HG02840 (cell line): ENCODE data around the gene PLXNA4.

Experiments used
- ATAC-seq: cut with Tn5 transposase; IDR thresholded peaks from one replicate; pipeline ENCODE4 v1.9.1; 2021; ENCODE audit warnings: mild to moderate bottlenecking, moderate library complexity, moderate number of reproducible peaks; ENCODE audit not compliant: unreplicated experiment, low FRiP score

The PLXNA4 gene

DNA sequence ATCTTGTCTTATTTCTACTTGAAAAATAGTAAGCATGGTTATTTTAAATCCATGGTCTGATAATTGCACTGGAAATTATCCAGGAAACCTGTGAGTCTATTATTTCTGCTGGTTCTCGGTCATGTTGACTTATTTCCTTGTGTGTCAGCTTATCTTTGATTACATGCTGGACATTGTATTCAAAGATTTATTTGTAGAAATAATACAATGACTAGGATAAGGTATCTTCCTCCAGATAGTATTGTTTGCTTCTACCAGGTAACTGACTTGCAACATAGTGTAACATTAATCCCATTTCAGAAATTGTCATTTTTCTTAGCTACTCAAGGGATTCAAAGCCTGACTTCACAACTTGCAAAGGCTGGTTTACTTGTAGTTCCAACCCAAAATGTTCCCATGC, 33.4 kb downstream of the PLXNA4 start:
- no peak for ATAC-seq

DNA sequence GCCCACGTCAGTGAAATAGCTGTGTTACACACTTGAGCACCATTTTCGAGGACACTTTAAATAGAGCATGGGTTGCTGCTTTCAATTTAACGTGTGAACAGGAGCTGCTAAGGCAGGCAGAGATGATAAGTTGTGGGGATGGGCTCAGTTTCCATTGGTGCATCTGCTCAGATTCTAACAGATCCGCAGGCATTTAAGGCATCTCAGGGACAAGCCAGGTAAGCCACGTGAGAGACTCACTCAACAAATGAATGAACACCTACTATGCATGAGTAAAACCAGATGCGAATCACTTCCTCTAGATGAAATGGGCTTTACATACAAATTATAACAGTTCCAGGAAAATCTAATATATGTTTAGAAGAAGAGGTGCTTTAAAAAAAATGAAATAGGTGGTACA, 34.6 kb downstream of the PLXNA4 start:
- ATAC-seq: no peak

DNA sequence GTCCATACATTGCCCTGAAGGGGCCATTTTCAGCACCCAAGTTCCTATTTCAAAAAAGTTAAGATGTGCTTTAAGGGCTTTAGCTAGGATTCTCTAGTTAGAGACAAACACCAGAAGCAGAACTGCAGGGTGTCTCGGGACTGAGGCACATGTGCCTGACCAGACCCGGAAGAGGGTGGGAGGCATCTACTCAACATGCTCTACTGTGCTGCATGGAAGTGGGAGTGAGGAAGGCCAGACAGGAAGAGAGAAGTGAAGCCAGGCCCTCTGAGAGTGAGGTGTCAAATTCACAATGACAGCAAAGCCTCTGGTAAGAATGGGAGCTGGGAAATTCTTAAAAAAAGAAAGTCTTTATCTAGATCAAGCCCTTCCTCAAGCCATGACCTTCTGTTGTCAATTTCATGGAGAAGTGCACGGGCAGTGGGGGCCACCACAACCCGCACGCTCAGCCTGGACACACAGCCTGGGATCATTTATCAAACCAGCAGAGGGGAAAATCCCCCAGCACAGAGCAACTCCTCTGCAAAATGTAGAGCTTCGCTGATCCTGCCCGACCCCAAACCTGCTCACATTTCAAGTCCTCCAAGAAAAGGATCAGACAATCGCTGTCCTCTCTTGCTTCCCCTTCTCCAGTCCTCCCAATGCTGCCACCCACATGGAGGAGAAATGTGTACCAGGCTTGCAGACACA, 38.7 kb downstream of the PLXNA4 start:
- no peak for ATAC-seq

- ATAC-seq: no peak
Measured at GRCh38 chr7:132536654-132537395, 39.4 kb downstream of the PLXNA4 start.

DNA sequence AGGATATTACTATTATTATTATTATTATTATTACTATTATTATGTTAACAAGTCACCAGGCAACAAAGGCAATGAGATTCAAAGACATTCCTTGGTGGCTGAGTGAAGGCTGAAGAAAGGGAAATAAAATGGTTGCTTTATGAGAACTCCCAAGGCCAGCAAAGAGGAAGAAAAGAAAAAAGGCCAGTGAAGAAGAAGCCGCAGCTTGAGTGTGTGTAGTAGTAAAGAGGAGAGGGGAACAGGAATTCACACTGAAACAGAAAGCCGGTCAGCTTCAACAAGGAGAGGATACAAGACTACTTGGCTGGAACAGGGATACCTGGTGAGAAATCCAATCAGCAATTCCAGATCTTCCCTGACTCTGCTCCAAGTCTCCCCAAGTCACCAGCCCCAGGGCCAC, 42.4 kb downstream of the PLXNA4 start:
- ATAC-seq: no peak

GRCh38 chr7:132532281-132532680, 44.0 kb downstream of the PLXNA4 start:
- no peak for ATAC-seq

- ATAC-seq: no peak
Measured at GRCh38 chr7:132531562-132531961, 44.7 kb downstream of the PLXNA4 start.

- no peak for ATAC-seq
Measured at GRCh38 chr7:132528695-132529094, 47.6 kb downstream of the PLXNA4 start.

- ATAC-seq: no peak
Measured at GRCh38 chr7:132527467-132528410, 48.5 kb downstream of the PLXNA4 start.

DNA sequence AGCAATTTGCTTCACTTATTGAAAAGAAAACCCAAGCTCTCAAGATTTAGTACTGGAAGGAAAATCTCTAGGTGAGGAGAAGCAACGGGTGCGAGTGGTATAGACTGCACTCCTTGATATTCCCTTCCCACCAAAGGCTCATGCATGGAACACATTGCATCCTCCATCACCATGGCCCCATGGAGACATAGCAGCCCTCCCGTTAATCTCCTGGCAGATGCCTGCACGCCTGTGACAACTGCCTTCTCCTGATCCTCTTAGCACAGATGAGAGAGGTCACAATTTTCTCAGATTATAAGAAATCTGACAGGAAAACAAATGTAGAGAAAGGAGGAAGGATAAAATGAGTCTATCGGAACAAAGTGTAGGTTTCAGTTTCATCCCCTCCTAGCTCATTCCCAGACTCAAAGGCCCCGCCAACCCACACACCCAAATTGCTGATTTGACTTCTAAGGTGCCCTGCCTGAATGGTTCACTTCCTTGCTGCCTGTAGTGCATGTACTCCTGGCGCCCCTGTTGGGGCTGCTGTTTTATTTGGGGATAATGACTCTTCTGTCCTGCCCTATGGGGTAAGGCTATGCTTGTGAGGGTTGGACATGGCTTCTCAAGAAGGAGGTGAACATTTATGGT, 50.0 kb downstream of the PLXNA4 start:
- ATAC-seq: no peak

GRCh38 chr7:132521423-132521822, 54.8 kb downstream of the PLXNA4 start:
- ATAC-seq: no peak

- no peak for ATAC-seq
Measured at GRCh38 chr7:132520591-132521280, 55.5 kb downstream of the PLXNA4 start.

GRCh38 chr7:132519936-132520335, 56.3 kb downstream of the PLXNA4 start:
- no peak for ATAC-seq

DNA sequence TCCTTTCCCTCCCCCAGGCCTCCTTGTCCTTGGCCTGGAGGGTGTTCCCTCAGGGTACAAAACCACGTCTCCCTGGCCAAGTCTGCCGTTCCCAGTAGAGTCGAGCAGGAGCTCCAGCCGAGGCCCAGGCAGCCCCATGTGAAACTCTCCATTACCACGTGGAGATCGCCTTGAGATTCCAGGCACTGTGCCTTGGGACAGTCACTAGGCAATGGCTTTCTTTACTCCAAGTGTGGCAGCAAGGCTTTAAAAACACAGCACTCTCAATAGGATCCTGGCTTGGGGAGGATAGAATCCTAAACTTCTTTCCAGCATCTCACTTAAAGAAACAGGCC, 57.5 kb downstream of the PLXNA4 start:
- no peak for ATAC-seq

- ATAC-seq: no peak
Measured at GRCh38 chr7:132518102-132518838, 58.0 kb downstream of the PLXNA4 start.

DNA sequence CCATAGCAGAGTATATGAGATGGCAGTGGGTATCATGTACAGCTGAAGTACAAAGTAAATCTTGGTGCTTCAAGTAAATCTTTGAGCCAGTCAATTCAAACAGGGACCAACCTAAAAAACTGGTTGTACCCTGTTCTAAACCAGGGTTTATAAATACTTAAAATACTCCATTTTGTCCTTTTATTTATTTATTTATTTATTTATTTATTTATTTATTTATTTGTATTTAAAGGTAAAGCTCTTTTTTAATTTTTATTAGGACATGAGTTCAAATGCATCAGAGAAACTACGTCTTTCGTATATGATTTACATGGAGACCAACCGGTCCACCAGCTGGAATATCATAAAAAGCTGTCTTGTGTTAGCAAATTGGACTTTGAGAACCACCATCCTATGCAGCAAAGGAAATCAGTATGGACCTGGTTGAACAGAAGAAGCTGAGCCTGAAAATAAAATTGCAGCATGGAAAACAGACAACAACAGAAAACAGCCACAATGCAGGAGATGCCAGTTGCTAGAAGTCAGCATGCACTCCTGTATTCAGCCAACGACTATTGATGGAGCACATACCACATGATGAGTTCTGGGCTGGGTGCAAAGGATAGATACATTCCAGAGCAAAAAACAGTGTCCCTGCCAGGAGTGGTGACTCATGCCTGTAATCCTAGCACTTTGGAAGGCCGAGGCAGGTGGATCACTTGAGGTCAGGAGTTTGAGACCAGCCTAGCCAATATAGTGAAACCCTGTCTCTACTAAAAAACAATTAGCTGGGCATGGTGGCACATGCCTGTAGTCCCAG, 60.0 kb downstream of the PLXNA4 start:
- no peak for ATAC-seq

DNA sequence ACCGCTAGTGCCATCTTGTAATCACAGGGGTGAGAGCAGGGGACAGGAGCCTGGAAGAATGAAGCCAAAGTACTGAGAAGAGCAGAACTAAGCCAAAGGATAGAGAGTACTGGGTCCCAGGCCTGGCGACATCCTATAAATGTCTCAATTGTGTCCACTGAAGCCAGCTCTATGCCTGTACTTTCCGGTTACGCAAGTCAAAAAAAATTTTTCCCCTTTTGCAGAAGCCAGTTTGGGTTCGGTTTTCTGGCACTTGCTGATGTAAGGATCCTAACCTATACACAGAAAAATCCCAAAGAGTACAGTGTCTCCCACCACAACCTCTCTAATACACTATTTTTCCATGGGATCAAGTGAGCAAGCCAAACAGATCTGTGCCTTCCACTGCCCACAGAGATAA, 61.1 kb downstream of the PLXNA4 start:
- no peak for ATAC-seq

- ATAC-seq: no peak
Measured at GRCh38 chr7:132514430-132514829, 61.8 kb downstream of the PLXNA4 start.

GRCh38 chr7:132511921-132512320, 64.3 kb downstream of the PLXNA4 start:
- no peak for ATAC-seq
